NCI-H2029 (cell line): ENCODE results near the gene CPSF4.
A peak's percentile ranks its signal among the peaks of the same experiment; 100 is the strongest.
"Not testable (repeated sequence)": the region's sequence is repeated elsewhere in the genome, so short reads cannot be mapped to it uniquely, and the experiment has no call there.

Experiments
- DNase-seq: peaks from one replicate; lab custom pipeline; 2025; lab: John Stamatoyannopoulos, UW

Gene CPSF4

GRCh38 chr7:99408379-99409191, 30.2 kb upstream of the CPSF4 start, which contains the start of the genes BUD31 and PDAP1:
Gene BUD31, plus strand, starts transcription at chr7:99408969. Its CDS starts 2,124 bp downstream, at chr7:99411093.
Gene PDAP1, minus strand, starts transcription at chr7:99408597. Its CDS starts 49 bp downstream, at chr7:99408548.
- DNase-seq: peak; percentile 89

- DNase-seq: no peak
Measured at GRCh38 chr7:99409192-99409572, 29.6 kb upstream of the CPSF4 start.

- DNase-seq: peak; percentile 16
Measured at GRCh38 chr7:99409806-99410205, 28.9 kb upstream of the CPSF4 start.

- DNase-seq: no peak
Measured at GRCh38 chr7:99410635-99411034, 28.1 kb upstream of the CPSF4 start.

- peak; percentile 21 for DNase-seq
Measured at GRCh38 chr7:99415513-99416127, 23.1 kb upstream of the CPSF4 start.

- DNase-seq: no peak
Measured at GRCh38 chr7:99418260-99418659, 20.5 kb upstream of the CPSF4 start.

GRCh38 chr7:99419323-99420021, 19.3 kb upstream of the CPSF4 start:
- no peak for DNase-seq

- no peak for DNase-seq
Measured at GRCh38 chr7:99420213-99420612, 18.5 kb upstream of the CPSF4 start.

GRCh38 chr7:99420986-99421385, 17.8 kb upstream of the CPSF4 start:
- DNase-seq: no peak

GRCh38 chr7:99422186-99422585, 16.6 kb upstream of the CPSF4 start:
- DNase-seq: peak; percentile 6

GRCh38 chr7:99422625-99423024, 16.1 kb upstream of the CPSF4 start:
- no peak for DNase-seq

GRCh38 chr7:99424932-99425730, 13.6 kb upstream of the CPSF4 start:
- DNase-seq: no peak

- DNase-seq: no peak
Measured at GRCh38 chr7:99428972-99429566, 9.7 kb upstream of the CPSF4 start.

GRCh38 chr7:99429756-99430155, 9.0 kb upstream of the CPSF4 start:
- no peak for DNase-seq

- DNase-seq: not testable (repeated sequence)
Measured at GRCh38 chr7:99431756-99432540, 6.8 kb upstream of the CPSF4 start.

- DNase-seq: no peak
Measured at GRCh38 chr7:99433158-99433557, 5.6 kb upstream of the CPSF4 start.

GRCh38 chr7:99437946-99438572, 684 bp upstream of the CPSF4 start:
- no peak for DNase-seq

GRCh38 chr7:99440195-99440594, 1.5 kb downstream of the CPSF4 start:
- no peak for DNase-seq

GRCh38 chr7:99446096-99446495, 7.4 kb downstream of the CPSF4 start:
- DNase-seq: no peak

GRCh38 chr7:99447943-99448342, 9.2 kb downstream of the CPSF4 start:
- DNase-seq: no peak
